Vagina (tissue), 2 donors: Measurements from ENCODE around the gene RAD9A. TPM values are rescaled to one million over a fixed set of nuclear protein-coding genes. Genes with fewer than 3 reads are reported as not detected.

Experiments used
- DNase-seq, 2 donors: peaks; one replicate each; pipeline ENCODE4 v3.0.0-alpha.2; 2017; ENCODE audit errors: extremely low spot score in 2 of 2
- H3K27ac ChIP-seq: fragments of 200-600 bp; sonication (generic); one replicate; pipeline ENCODE4 v1.5.1; 2019
- H3K27me3 ChIP-seq: fragments of 200-600 bp; sonication (generic); one replicate; pipeline ENCODE4 v1.5.1; 2019
- H3K36me3 ChIP-seq, 2 donors: fragments of 200-600 bp; sonication (generic); one replicate each; pipeline ENCODE4 v1.5.1; 2017 to 2019
- H3K4me1 ChIP-seq: fragments of 200-600 bp; sonication (generic); one replicate; pipeline ENCODE4 v1.5.1; 2019
- H3K4me3 ChIP-seq, 2 donors: fragments of 200-600 bp; sonication (generic); 1 replicate in 1 of 2; 2 replicates in 1 of 2; pipeline ENCODE4 v1.5.1; 2016 to 2019
- H3K9me3 ChIP-seq: fragments of 200-600 bp; sonication (generic); one replicate; pipeline ENCODE4 v1.5.1; 2019
- CTCF ChIP-seq, 3 experiments: fragments of 450-650 bp in 2 of 3; fragments of 200-600 bp in 1 of 3; sonication (generic) in 1 of 3; IDR thresholded peaks; one replicate each; pipeline ENCODE4 v1.5.1; 2017 to 2019; ENCODE audit warnings: antibody characterized with exemption in 3 of 3, mild to moderate bottlenecking in 2 of 3, moderate library complexity in 2 of 3
- POLR2A ChIP-seq, 2 donors: fragments of 450-650 bp; IDR thresholded peaks; one replicate each; pipeline ENCODE4 v1.6.1; 2017; ENCODE audit warnings: antibody characterized with exemption in 2 of 2, mild to moderate bottlenecking in 2 of 2, moderate library complexity in 2 of 2
- POLR2AphosphoS5 ChIP-seq, 2 donors: sonication (generic); formaldehyde crosslinking; IDR thresholded peaks; one replicate each; pipeline ENCODE4 v1.9.0; 2017; ENCODE audit warnings: antibody characterized with exemption in 2 of 2, mild to moderate bottlenecking in 2 of 2, low read depth in 1 of 2; ENCODE audit not compliant: insufficient read depth in 1 of 2
- intact Hi-C: fragments of 100-400 bp; cut with DNase I; formaldehyde crosslinking; loops from one replicate; pipeline ENCODE4 v1.15.1; 2023
- total RNA-seq: library from RNA; depleted of rRNA; stranded (reverse); fragments of >200 nt; gene quantifications from one replicate; pipeline ENCODE4 v1.2.3, GENCODE V29; 2016

The RAD9A gene
- total RNA-seq, 1 donor from 2014 or later: 20.6 TPM

DNA sequence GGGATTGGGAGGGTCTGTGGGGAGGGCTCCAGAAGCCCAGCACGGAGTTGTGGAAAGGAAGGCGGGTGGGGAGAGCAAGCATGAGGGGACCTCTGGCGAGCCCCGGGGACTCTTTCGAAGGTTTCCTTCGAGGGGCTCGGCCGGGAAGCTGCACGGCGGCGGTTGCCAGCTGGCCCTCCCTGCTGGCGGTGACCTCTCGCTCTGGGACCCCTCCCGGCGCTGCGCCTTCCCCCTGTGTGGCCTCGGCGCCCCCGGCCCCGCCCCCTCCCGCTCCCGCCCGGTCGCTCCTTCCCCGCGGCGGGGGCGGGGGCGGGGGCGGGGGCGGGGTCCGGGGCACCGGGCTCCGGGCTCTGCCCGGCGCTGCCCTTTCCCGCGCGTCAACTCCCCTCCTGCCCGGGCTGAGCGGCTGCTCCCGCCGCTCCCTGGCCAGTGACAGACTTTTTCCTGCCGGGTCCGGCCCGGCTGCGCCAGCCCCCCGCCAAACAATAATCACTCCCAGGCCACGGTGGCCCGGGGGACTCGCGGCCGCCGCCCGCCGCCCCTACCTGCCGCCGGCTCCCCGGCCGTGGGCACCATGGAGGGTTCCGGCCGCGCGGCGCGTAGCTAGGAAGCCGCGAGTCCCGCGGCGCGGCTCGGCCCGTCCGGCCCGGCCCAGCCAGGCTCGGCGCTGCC, 19.3 kb upstream of the RAD9A start:
- Histone ChIP-seq H3K9me3 (no peaks in the 10 kb centered on the region), H3K4me3 (peak overlapping the region; percentile 63 to 81), H3K27ac (peak overlapping the region; percentile 98), H3K36me3 (no peaks in the 10 kb centered on the region), H3K27me3 (no peaks in the 10 kb centered on the region), H3K4me1 (peaks cover 76% of the 10 kb centered on the region)
- DNase-seq: no peak
- TF ChIP-seq CTCF (IDR thresholded peaks at IDR 0.05) (no peak), POLR2AphosphoS5 (IDR thresholded peaks at IDR 0.05; ENCODE audit: insufficient read depth in 1 of 2, low read depth in 1 of 2) (peak in 1 of 2 donors; percentile 13)
- intact Hi-C loops: no loop called here

- H3K36me3 ChIP-seq: no peaks in the 10 kb centered on the region
- DNase-seq: no peak
- intact Hi-C loops: loop anchor here (1.0 kb wide), 1 partner anchor 19 kb away; no protein-coding TSS in a partner anchor
- no peaks in the 10 kb centered on the region for H3K27me3 ChIP-seq
- peak within 1 kb of the TSS; percentile 98 for H3K27ac ChIP-seq
- H3K4me3 ChIP-seq: peak within 1 kb of the TSS; percentile 63 to 81
- peak in 1 of 2 donors; percentile 4 for TF ChIP-seq POLR2A (IDR thresholded peaks at IDR 0.05)
- TF ChIP-seq CTCF (IDR thresholded peaks at IDR 0.05): no peak
- no peak for TF ChIP-seq POLR2AphosphoS5 (IDR thresholded peaks at IDR 0.05; ENCODE audit: insufficient read depth in 1 of 2, low read depth in 1 of 2)
- no peaks in the 10 kb centered on the region for H3K9me3 ChIP-seq
- H3K4me1 ChIP-seq: peaks cover 69% of the 10 kb centered on the region
Observed at GRCh38 chr11:67372993-67373647, 18.7 kb upstream of the RAD9A start, which contains the start of gene CLCF1. Gene CLCF1 (minus strand): TSS chr11:67373598. CDS start chr11:67373539, 59 bp downstream.

DNA sequence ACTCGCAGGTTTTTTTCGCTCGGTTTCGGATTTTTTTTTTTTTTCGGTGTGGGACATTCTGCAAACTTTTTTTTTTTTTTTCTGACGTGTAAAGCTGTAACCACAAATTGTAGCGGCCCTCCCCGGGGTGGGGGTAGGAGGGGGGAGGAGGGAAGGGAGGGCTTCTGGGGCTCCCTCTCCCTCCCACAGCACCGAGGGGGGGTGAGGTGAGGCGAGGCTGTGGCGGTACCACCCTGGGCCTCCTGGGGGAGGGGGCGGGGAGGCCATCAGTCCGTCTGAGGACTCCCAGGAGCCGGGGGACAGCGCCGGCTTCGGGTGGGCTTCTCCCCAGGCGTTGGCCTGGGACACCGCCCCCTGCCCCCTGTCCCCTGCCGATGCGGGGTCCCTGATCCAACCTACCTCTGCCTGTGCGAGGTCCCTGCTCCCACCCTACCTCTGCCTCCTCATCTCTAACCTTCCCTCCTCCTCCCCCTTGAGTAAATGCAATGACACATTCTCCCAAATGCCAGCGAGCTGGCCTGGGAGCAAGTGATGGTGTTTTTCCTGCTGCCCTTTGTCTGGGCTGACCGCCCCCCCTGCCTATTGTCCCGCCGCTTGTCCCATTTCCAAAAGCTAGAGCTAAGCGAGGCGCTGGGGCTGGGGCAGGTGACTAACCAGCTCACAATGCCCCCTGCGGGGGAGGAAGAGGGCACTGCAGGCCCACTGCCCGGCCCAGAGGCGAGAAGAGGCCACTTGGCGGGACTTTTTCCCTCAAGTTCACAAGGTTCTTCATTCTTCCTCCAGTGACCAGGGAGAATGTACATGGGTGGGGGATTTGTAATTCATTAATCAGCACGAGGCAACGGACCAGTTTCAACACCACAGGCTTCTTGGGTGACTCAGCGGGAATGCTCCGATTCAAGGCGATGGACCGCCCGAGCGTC, 17.9 kb upstream of the RAD9A start:
- DNase-seq: no peak
- Histone ChIP-seq H3K4me1 (peaks cover 67% of the 10 kb centered on the region), H3K9me3 (no peaks in the 10 kb centered on the region), H3K4me3 (peak overlapping the region; percentile 63 to 81), H3K27me3 (no peaks in the 10 kb centered on the region), H3K36me3 (no peaks in the 10 kb centered on the region), H3K27ac (peak overlapping the region; percentile 98)
- intact Hi-C loops: loop anchor here (1.0 kb wide), 1 partner anchor 20 kb away; no protein-coding TSS in a partner anchor
- TF ChIP-seq CTCF (IDR thresholded peaks at IDR 0.05): no peak
- peak; percentile 75 to 93 for TF ChIP-seq POLR2AphosphoS5 (IDR thresholded peaks at IDR 0.05; ENCODE audit: insufficient read depth in 1 of 2, low read depth in 1 of 2)
- TF ChIP-seq POLR2A (IDR thresholded peaks at IDR 0.05): no peak

GRCh38 chr11:67374571-67375281, 17.1 kb upstream of the RAD9A start:
- intact Hi-C loops: no loop called here
- TF ChIP-seq POLR2A (IDR thresholded peaks at IDR 0.05) (no peak), CTCF (IDR thresholded peaks at IDR 0.05) (no peak), POLR2AphosphoS5 (IDR thresholded peaks at IDR 0.05; ENCODE audit: insufficient read depth in 1 of 2, low read depth in 1 of 2) (no peak)
- no peaks in the 10 kb centered on the region for H3K27me3 ChIP-seq
- peak overlapping the region; percentile 98 for H3K27ac ChIP-seq
- DNase-seq: no peak
- H3K9me3 ChIP-seq: no peaks in the 10 kb centered on the region
- H3K36me3 ChIP-seq: no peaks in the 10 kb centered on the region
- H3K4me3 ChIP-seq: peak overlapping the region; percentile 63 to 81
- peaks cover 67% of the 10 kb centered on the region for H3K4me1 ChIP-seq
